WTC11 (cell line): ENCODE results near the gene MAEA. TPM values are rescaled to one million over a fixed set of nuclear protein-coding genes. Genes with fewer than 3 reads are reported as not detected.

Source experiments
- ATAC-seq: fragments of 200-7000 bp; cut with Tn5 transposase; 2 replicates; pipeline ENCODE4 v1.10.0; 2021; ENCODE audit warnings: mild to moderate bottlenecking, moderate library complexity
- CTCF ChIA-PET: fragments of 300-600 bp; sonication (Branson Sonifier 250); formaldehyde crosslinking; loops from one replicate; lab custom pipeline; 2021; ENCODE audit warnings: antibody characterized with exemption; lab: Charles Lee
- POLR2A ChIA-PET: fragments of 350-600 bp; sonication (Branson Sonifier 250); formaldehyde crosslinking; loops from one replicate; lab custom pipeline; 2021; ENCODE audit warnings: antibody characterized with exemption; lab: Charles Lee
- DNase-seq: peaks from one replicate; pipeline ENCODE4 v3.0.0; 2021; ENCODE audit warnings: low spot score
- H3K27ac Mint-ChIP-seq: 2 replicates; pipeline ENCODE4 v1.8.0; 2021; ENCODE audit warnings: mixed read lengths
- H3K27me3 Mint-ChIP-seq: 2 replicates; pipeline ENCODE4 v1.8.0; 2021; ENCODE audit warnings: low read depth, mild to moderate bottlenecking, moderate library complexity, mixed read lengths
- H3K36me3 Mint-ChIP-seq: 2 replicates; pipeline ENCODE4 v1.8.0; 2021; ENCODE audit warnings: mixed read lengths
- H3K4me1 Mint-ChIP-seq: 2 replicates; pipeline ENCODE4 v1.8.0; 2022; ENCODE audit warnings: mixed read lengths
- H3K4me3 Mint-ChIP-seq: 2 replicates; pipeline ENCODE4 v1.8.0; 2021; ENCODE audit warnings: mild to moderate bottlenecking, moderate library complexity, mixed read lengths
- H3K9me3 Mint-ChIP-seq: 2 replicates; pipeline ENCODE4 v1.8.0; 2021; ENCODE audit warnings: mixed read lengths
- CBFB ChIP-seq: sonication (generic); formaldehyde crosslinking; IDR thresholded peaks from 2 replicates; pipeline ENCODE4 v1.8.1; 2022; ENCODE audit warnings: mild to moderate bottlenecking, low read depth, missing genetic modification reagents
- ERG ChIP-seq: fragments of 250-450 bp; sonication (Bioruptor Pico); IDR thresholded peaks from 2 replicates; pipeline ENCODE4 v1.8.0; 2021; ENCODE audit warnings: mild to moderate bottlenecking
- GTF2I ChIP-seq: fragments of 250-450 bp; sonication (Bioruptor Pico); conservative IDR thresholded peaks from 2 replicates; pipeline ENCODE4 v1.4.0; 2021; ENCODE audit warnings: mild to moderate bottlenecking
- IRF1 ChIP-seq: sonication (generic); formaldehyde crosslinking; IDR thresholded peaks from 2 replicates; pipeline ENCODE4 v1.8.0; 2023; ENCODE audit warnings: missing genetic modification reagents
- JAZF1 ChIP-seq: fragments of 250-450 bp; sonication (Bioruptor Pico); IDR thresholded peaks from 2 replicates; pipeline ENCODE4 v1.9.0; 2021; ENCODE audit warnings: moderate library complexity, mild to moderate bottlenecking, inconsistent platforms
- NFATC4 ChIP-seq: fragments of 250-450 bp; sonication (Bioruptor Pico); IDR thresholded peaks from 2 replicates; pipeline ENCODE4 v1.9.0; 2021; ENCODE audit warnings: mild to moderate bottlenecking
- NR2C2 ChIP-seq: sonication (generic); formaldehyde crosslinking; IDR thresholded peaks from 2 replicates; pipeline ENCODE4 v1.8.0; 2022; ENCODE audit warnings: mild to moderate bottlenecking, missing genetic modification reagents
- PRDM15 ChIP-seq: sonication (generic); formaldehyde crosslinking; IDR thresholded peaks from 2 replicates; pipeline ENCODE4 v1.8.0; 2022; ENCODE audit warnings: missing genetic modification reagents
- PRRX2 ChIP-seq: fragments of 250-450 bp; sonication (Bioruptor Pico); IDR thresholded peaks from 2 replicates; pipeline ENCODE4 v1.8.0; 2021; ENCODE audit warnings: mild to moderate bottlenecking
- RORB ChIP-seq: fragments of 250-450 bp; sonication (Bioruptor Pico); IDR thresholded peaks from 2 replicates; pipeline ENCODE4 v1.9.0; 2021; ENCODE audit warnings: mild to moderate bottlenecking
- ZBTB21 ChIP-seq: sonication (generic); formaldehyde crosslinking; IDR thresholded peaks from 2 replicates; pipeline ENCODE4 v1.8.1; 2023; ENCODE audit warnings: mild to moderate bottlenecking, missing genetic modification reagents, borderline replicate concordance
- ZMAT4 ChIP-seq: fragments of 250-450 bp; sonication (Bioruptor Pico); IDR thresholded peaks from 2 replicates; pipeline ENCODE4 v1.9.0; 2021; ENCODE audit warnings: mild to moderate bottlenecking
- ZNF121 ChIP-seq: sonication (generic); formaldehyde crosslinking; IDR thresholded peaks from 2 replicates; pipeline ENCODE4 v1.8.0; 2023; ENCODE audit warnings: missing genetic modification reagents
- ZNF138 ChIP-seq: sonication (generic); formaldehyde crosslinking; conservative IDR thresholded peaks from 2 replicates; pipeline ENCODE4 v1.8.1; 2022; ENCODE audit warnings: mild to moderate bottlenecking, moderate library complexity, missing genetic modification reagents
- ZNF317 ChIP-seq: sonication (generic); formaldehyde crosslinking; IDR thresholded peaks from 2 replicates; pipeline ENCODE4 v1.8.1; 2023; ENCODE audit warnings: low read depth, mild to moderate bottlenecking, moderate library complexity, missing genetic modification reagents, borderline replicate concordance
- ZNF671 ChIP-seq: fragments of 250-450 bp; sonication (Bioruptor Pico); IDR thresholded peaks from 2 replicates; pipeline ENCODE4 v1.8.0; 2021; ENCODE audit warnings: mild to moderate bottlenecking
- ZSCAN18 ChIP-seq: fragments of 250-450 bp; sonication (Bioruptor Pico); IDR thresholded peaks from 2 replicates; pipeline ENCODE4 v2.1.2; 2022; ENCODE audit warnings: mild to moderate bottlenecking, moderate library complexity
- total RNA-seq: library from RNA; stranded (reverse); gene quantifications from 3 replicates; pipeline ENCODE4 v1.2.3, GENCODE V29; 2021
- TF ChIP-seq, protein P1 (sequence below): fragments of 250-450 bp; sonication (Bioruptor Pico); conservative IDR thresholded peaks from 2 replicates; pipeline ENCODE4 v1.9.0; 2021; ENCODE audit warnings: mild to moderate bottlenecking
- TF ChIP-seq, protein P2 (sequence below): sonication (generic); formaldehyde crosslinking; IDR thresholded peaks from 2 replicates; pipeline ENCODE4 v1.8.1; 2023; ENCODE audit warnings: mild to moderate bottlenecking, missing genetic modification reagents, moderate library complexity

Gene MAEA
- total RNA-seq, 1 experiment from 2014 or later, result 86.9 TPM

DNA sequence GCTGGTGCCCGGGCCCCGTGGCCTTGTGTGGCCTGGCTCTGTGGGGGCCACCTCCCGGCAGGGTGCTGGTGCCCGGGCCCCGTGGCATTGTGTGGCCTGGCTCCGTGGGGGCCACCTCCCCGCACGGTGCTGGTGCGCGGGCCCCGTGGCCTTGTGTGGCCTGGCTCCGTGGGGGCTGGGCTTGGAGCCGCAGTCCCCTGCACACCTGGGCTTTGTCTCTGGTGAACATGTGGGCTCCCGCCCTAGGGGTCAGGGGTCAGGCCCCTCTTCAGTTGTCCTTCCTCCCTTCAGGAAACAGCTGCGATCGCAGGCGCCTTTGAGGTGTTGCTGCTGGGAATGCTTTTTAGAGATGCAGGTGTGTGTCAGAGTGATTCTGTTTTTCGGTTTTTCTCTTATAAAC, 74.5 kb downstream of the MAEA start:
- DNase-seq (no peak), ATAC-seq (no peak)
- Mint-ChIP-seq H3K4me1 (peaks cover 11% of the 10 kb centered on the region), H3K27ac (no peak overlapping the region), H3K9me3 (no peaks in the 10 kb centered on the region), H3K36me3 (peaks cover 3% of the 10 kb centered on the region; the same call in 1 of the 2 replicates), H3K4me3 (no peak overlapping the region), H3K27me3 (no peaks in the 10 kb centered on the region)
- TF ChIP-seq PRRX2 (CRISPR knock-in tag), result no peak
- TF ChIP-seq RORB, result no peak
- TF ChIP-seq PRDM15 (CRISPR knock-in tag), result no peak
- no peak for TF ChIP-seq ZNF671 (CRISPR knock-in tag)
- no peak for TF ChIP-seq NR2C2 (CRISPR knock-in tag)
- no peak for TF ChIP-seq ZNF317
- TF ChIP-seq ZBTB21, result no peak
- TF ChIP-seq JAZF1 (CRISPR knock-in tag), result no peak
- TF ChIP-seq ERG (CRISPR knock-in tag), result no peak
- TF ChIP-seq NFATC4, result no peak
- CTCF ChIA-PET, result interaction anchor here (1.0 to 2.6 kb wide), 4 partner anchors 9 to 265 kb away, joined by 3 to 38 read pairs (median 6); no protein-coding TSS in a partner anchor
- POLR2A ChIA-PET, result no interaction called here

DNA sequence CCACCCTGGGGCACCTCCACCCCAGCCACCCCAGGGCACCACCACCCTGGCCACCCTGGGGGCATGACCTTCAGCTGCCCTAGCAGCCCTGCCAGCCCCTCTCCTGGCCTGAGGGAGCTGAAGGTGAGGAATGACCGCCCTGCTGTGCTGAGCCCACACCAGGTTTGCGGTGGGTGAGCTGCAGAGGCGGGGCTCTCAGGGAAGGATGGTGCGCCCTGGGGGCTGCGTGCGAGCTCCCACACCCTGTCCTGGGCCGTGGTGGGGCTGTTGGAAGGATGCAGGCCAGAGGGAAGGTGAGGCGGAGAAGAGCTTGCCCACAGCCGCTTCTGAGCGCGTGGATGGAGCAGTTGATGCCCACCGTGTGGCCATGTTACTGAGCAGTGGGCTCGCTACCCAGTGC, 75.1 kb downstream of the MAEA start:
- peaks cover 3% of the 10 kb centered on the region; the same call in 1 of the 2 replicates for H3K36me3 Mint-ChIP-seq
- ChIA-PET CTCF (interaction anchor here (1.0 to 2.6 kb wide), 7 partner anchors 10 to 265 kb away, joined by 3 to 38 read pairs (median 5); no protein-coding TSS in a partner anchor), POLR2A (no interaction called here)
- ATAC-seq (no peak), DNase-seq (no peak)
- TF ChIP-seq JAZF1 (CRISPR knock-in tag) (no peak), ZNF121 (CRISPR knock-in tag) (no peak), ZNF138 (no peak), CBFB (no peak), PRDM15 (CRISPR knock-in tag) (no peak), ZSCAN18 (CRISPR knock-in tag) (no peak), GTF2I (CRISPR knock-in tag) (no peak), IRF1 (CRISPR knock-in tag) (no peak), ZMAT4 (CRISPR knock-in tag) (no peak)
- TF ChIP-seq, protein P1, sequence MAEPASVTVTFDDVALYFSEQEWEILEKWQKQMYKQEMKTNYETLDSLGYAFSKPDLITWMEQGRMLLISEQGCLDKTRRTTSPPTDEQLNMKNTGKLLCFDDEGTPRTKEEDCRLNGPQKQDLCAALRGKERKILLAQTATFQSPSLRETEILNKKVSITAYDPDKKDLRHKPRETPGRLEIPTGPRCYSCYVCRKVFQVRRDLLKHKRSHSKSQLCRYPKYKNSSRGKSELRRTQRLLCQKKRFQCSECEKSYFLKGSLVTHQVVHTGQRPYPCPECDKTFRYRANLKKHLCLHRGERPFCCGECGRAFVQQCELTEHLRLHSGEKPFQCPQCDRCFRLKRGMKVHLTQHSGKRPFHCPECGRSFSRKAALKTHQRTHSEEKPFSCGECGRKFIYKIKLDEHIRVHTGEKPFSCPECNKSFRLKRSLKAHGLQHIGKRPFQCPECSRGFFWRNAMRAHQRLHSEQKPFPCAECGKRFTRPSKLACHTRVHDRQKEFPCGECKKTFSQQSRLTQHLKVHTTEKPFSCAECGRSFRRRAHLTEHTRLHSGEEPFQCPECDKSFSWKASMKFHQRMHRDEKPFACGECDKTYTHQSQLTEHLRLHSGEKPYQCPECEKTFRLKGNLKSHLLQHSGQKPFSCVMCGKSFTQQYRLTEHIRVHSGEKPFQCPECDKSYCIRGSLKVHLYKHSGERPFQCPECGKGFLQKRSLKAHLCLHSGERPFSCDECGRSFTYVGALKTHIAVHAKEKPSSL, result no peak
- TF ChIP-seq, protein P2, sequence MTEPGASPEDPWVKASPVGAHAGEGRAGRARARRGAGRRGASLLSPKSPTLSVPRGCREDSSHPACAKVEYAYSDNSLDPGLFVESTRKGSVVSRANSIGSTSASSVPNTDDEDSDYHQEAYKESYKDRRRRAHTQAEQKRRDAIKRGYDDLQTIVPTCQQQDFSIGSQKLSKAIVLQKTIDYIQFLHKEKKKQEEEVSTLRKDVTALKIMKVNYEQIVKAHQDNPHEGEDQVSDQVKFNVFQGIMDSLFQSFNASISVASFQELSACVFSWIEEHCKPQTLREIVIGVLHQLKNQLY (CRISPR knock-in tag), result no peak
- H3K9me3 Mint-ChIP-seq, result no peaks in the 10 kb centered on the region
- H3K4me3 Mint-ChIP-seq, result no peak overlapping the region
- H3K27me3 Mint-ChIP-seq, result no peaks in the 10 kb centered on the region
- H3K27ac Mint-ChIP-seq, result no peak overlapping the region
- H3K4me1 Mint-ChIP-seq, result peaks cover 11% of the 10 kb centered on the region
